IMR-90 (cell line): ENCODE measurements around the gene BAG1. TPM values are rescaled to one million over a fixed set of nuclear protein-coding genes. Genes with fewer than 3 reads are reported as not detected.

ENCODE experiments used
- ATAC-seq: fragments of 200-7000 bp; cut with Tn5 transposase; 2 replicates; pipeline ENCODE4 v1.9.1; 2020; ENCODE audit warnings: low read depth, mild to moderate bottlenecking, moderate library complexity
- BruUV-seq: library from RNA; stranded (reverse); fragments of 400-500 nt; replicated peaks from 2 replicates; lab custom pipeline; 2021; lab: Mats Ljungman, UMichigan
- CTCF ChIA-PET: fragments of 300-600 bp; formaldehyde crosslinking; extraction: SDS; loops from one replicate; lab custom pipeline; 2021; ENCODE audit warnings: antibody characterized with exemption; lab: Yijun Ruan, JAX
- POLR2A ChIA-PET: fragments of 300-600 bp; sonication (Branson Sonifier 250); formaldehyde crosslinking; loops from one replicate; lab custom pipeline; 2022; ENCODE audit warnings: antibody characterized with exemption; ENCODE audit not compliant: unreplicated experiment; lab: Charles Lee
- DNase-seq: peaks from one replicate; pipeline ENCODE4 v3.0.0; 2013
- H2AFZ ChIP-seq: replicated peaks from 2 replicates; pipeline ENCODE3; 2013; ENCODE audit warnings: low read length, mild to moderate bottlenecking; ENCODE audit not compliant: poor library complexity
- H2AK5ac ChIP-seq: 2 replicates; pipeline ENCODE4 v1.6.1; 2013; ENCODE audit warnings: low read depth, low read length, inconsistent platforms
- H2AK9ac ChIP-seq: replicated peaks from 2 replicates; pipeline ENCODE3; 2013; ENCODE audit warnings: mild to moderate bottlenecking, low read depth, low read length, moderate library complexity; ENCODE audit not compliant: poor library complexity
- H2BK120ac ChIP-seq: 2 replicates; pipeline ENCODE4 v1.6.1; 2013; ENCODE audit warnings: low read depth, low read length, inconsistent platforms
- H2BK15ac ChIP-seq: 3 replicates; pipeline ENCODE4 v1.6.1; 2013; ENCODE audit warnings: low read depth, low read length, inconsistent platforms
- H2BK20ac ChIP-seq: 2 replicates; pipeline ENCODE4 v1.6.1; 2013; ENCODE audit warnings: low read depth, mild to moderate bottlenecking, inconsistent platforms, low read length, moderate library complexity
- H2BK5ac ChIP-seq: 2 replicates; pipeline ENCODE4 v1.6.1; 2013; ENCODE audit warnings: mild to moderate bottlenecking, low read depth, low read length, inconsistent platforms; ENCODE audit not compliant: poor library complexity, severe bottlenecking
- H3K14ac ChIP-seq: replicated peaks from 2 replicates; pipeline ENCODE4 v1.6.1; 2013; ENCODE audit warnings: low read depth, low read length, inconsistent platforms
- H3K18ac ChIP-seq: 2 replicates; pipeline ENCODE4 v1.6.1; 2013; ENCODE audit warnings: low read depth, low read length, control low read depth
- H3K23ac ChIP-seq: 2 replicates; pipeline ENCODE4 v1.6.1; 2013; ENCODE audit warnings: low read depth, low read length, inconsistent platforms
- H3K27ac ChIP-seq: 2 replicates; pipeline ENCODE4 v1.5.1; 2013; ENCODE audit warnings: mild to moderate bottlenecking, control low read depth, low read length; ENCODE audit not compliant: insufficient read depth
- H3K27me3 ChIP-seq: 2 replicates; pipeline ENCODE4 v1.6.1; 2013; ENCODE audit warnings: low read length; ENCODE audit not compliant: control insufficient read depth, insufficient read depth
- H3K36me3 ChIP-seq: 2 replicates; pipeline ENCODE4 v1.6.1; 2013; ENCODE audit warnings: low read length, mixed read lengths; ENCODE audit not compliant: control insufficient read depth, insufficient read depth
- H3K4ac ChIP-seq: 2 replicates; pipeline ENCODE4 v1.6.1; 2013; ENCODE audit warnings: low read depth, low read length, inconsistent platforms
- H3K4me1 ChIP-seq: 2 replicates; pipeline ENCODE4 v1.6.1; 2013; ENCODE audit warnings: low read length, mixed read lengths; ENCODE audit not compliant: control insufficient read depth, insufficient read depth
- H3K4me2 ChIP-seq: 2 replicates; pipeline ENCODE4 v1.6.1; 2013; ENCODE audit warnings: low read depth, mild to moderate bottlenecking, control low read depth, low read length, moderate library complexity
- H3K4me3 ChIP-seq: 2 replicates; pipeline ENCODE4 v1.5.1; 2013; ENCODE audit warnings: low read depth, mild to moderate bottlenecking, control low read depth, low read length, moderate library complexity; ENCODE audit not compliant: insufficient read depth
- H3K56ac ChIP-seq: 2 replicates; pipeline ENCODE4 v1.6.1; 2013; ENCODE audit warnings: low read length, inconsistent platforms; ENCODE audit not compliant: insufficient read depth; ENCODE audit errors: extremely low read depth
- H3K79me1 ChIP-seq, 2 experiments: 2 replicates each; pipeline ENCODE4 v1.6.1; 2013; ENCODE audit warnings: low read length in 2 of 2, inconsistent platforms in 1 of 2, low read depth in 1 of 2
- H3K9ac ChIP-seq: 2 replicates; pipeline ENCODE4 v1.6.1; 2013; ENCODE audit warnings: low read depth, low read length, control low read depth
- H3K9me1 ChIP-seq: 2 replicates; pipeline ENCODE4 v1.6.1; 2013; ENCODE audit warnings: low read length, inconsistent platforms; ENCODE audit not compliant: insufficient read depth
- H3K9me3 ChIP-seq: 2 replicates; pipeline ENCODE4 v1.6.1; 2013; ENCODE audit warnings: low read length; ENCODE audit not compliant: control insufficient read depth, insufficient read depth
- H4K20me1 ChIP-seq: 2 replicates; pipeline ENCODE4 v1.6.1; 2013; ENCODE audit warnings: low read length, inconsistent platforms; ENCODE audit not compliant: insufficient read depth
- H4K5ac ChIP-seq: 2 replicates; pipeline ENCODE4 v1.6.1; 2013; ENCODE audit warnings: mild to moderate bottlenecking, low read depth, low read length, control low read depth
- H4K8ac ChIP-seq, 2 experiments: 2 replicates each; pipeline ENCODE4 v1.6.1; 2013; ENCODE audit warnings: low read depth in 2 of 2, low read length in 2 of 2, control low read depth in 1 of 2, inconsistent platforms in 1 of 2
- H4K91ac ChIP-seq: 2 replicates; pipeline ENCODE4 v1.6.1; 2013; ENCODE audit warnings: low read depth, low read length, inconsistent platforms; ENCODE audit not compliant: insufficient read depth
- BHLHE40 ChIP-seq: fragments of 150-350 bp; IDR thresholded peaks from 2 replicates; pipeline ENCODE4 v1.6.1; 2016; ENCODE audit warnings: mild to moderate bottlenecking, low read depth, low read length
- CEBPB ChIP-seq: IDR thresholded peaks from 2 replicates; pipeline ENCODE4 v1.6.1; 2012; ENCODE audit warnings: low read depth, low read length, improper control_type of control experiment
- CHD1 ChIP-seq: IDR thresholded peaks from 2 replicates; pipeline ENCODE4 v1.6.1; 2012; ENCODE audit warnings: low read depth, low read length, improper control_type of control experiment
- CTCF ChIP-seq: conservative IDR thresholded peaks from 2 replicates; pipeline ENCODE4 v1.5.1; 2012; ENCODE audit warnings: mild to moderate bottlenecking, low read depth, low read length, improper control_type of control experiment
- ELK1 ChIP-seq: fragments of 150-350 bp; IDR thresholded peaks from 2 replicates; pipeline ENCODE4 v1.6.1; 2016; ENCODE audit warnings: low read depth, mild to moderate bottlenecking, low read length, moderate library complexity, borderline replicate concordance
- FOS ChIP-seq: fragments of 150-350 bp; IDR thresholded peaks from 2 replicates; pipeline ENCODE4 v1.6.1; 2016; ENCODE audit warnings: low read depth, low read length
- MAFK ChIP-seq: IDR thresholded peaks from 2 replicates; pipeline ENCODE4 v1.6.1; 2012; ENCODE audit warnings: low read depth, low read length, improper control_type of control experiment
- MAZ ChIP-seq: IDR thresholded peaks from 2 replicates; pipeline ENCODE4 v1.6.1; 2012; ENCODE audit warnings: low read depth, mild to moderate bottlenecking, low read length, improper control_type of control experiment, moderate library complexity, borderline replicate concordance
- MXI1 ChIP-seq: IDR thresholded peaks from 2 replicates; pipeline ENCODE4 v1.6.1; 2012; ENCODE audit warnings: low read depth, mild to moderate bottlenecking, low read length, moderate library complexity, borderline replicate concordance
- POLR2A ChIP-seq: IDR thresholded peaks from 2 replicates; pipeline ENCODE4 v1.6.1; 2012; ENCODE audit warnings: mild to moderate bottlenecking, low read depth, low read length
- RAD21 ChIP-seq: IDR thresholded peaks from 2 replicates; pipeline ENCODE4 v1.6.1; 2012; ENCODE audit warnings: low read length, improper control_type of control experiment
- SMC3 ChIP-seq: fragments of 150-350 bp; IDR thresholded peaks from 2 replicates; pipeline ENCODE4 v1.6.1; 2016; ENCODE audit warnings: low read depth, mild to moderate bottlenecking, antibody characterized with exemption, low read length, moderate library complexity
- USF2 ChIP-seq: fragments of 150-350 bp; IDR thresholded peaks from 2 replicates; pipeline ENCODE4 v1.6.1; 2017; ENCODE audit warnings: mild to moderate bottlenecking, antibody characterized with exemption, low read length, low read depth
- WGBS, 2 experiments: methylation state at CpG; one replicate each; pipeline versions ENCODE4 v1.1.5 to v1.1.7; 2013; ENCODE audit warnings: missing lambda C conversion rate in 2 of 2; ENCODE audit not compliant: insufficient read length in 1 of 2; ENCODE audit errors: extremely low coverage in 2 of 2; 5-methylcytosine and 5-hydroxymethylcytosine counted together
- dilution Hi-C: fragments of 300-500 bp; cut with HindIII; formaldehyde crosslinking; loops from one replicate; pipeline ENCODE4 v1.14.3; 2018; ENCODE audit warnings: low sequenced_read_pairs; ENCODE audit not compliant: unreplicated experiment
- in situ Hi-C: fragments of 300-500 bp; cut with MboI; formaldehyde crosslinking; loops from 3 replicates; pipeline ENCODE4 v1.14.3; 2019; ENCODE audit warnings: low sequenced_read_pairs, inconsistent platforms, mixed read lengths
- intact Hi-C: fragments of 100-400 bp; cut with micrococcal nuclease; formaldehyde crosslinking; loops from 2 replicates; pipeline ENCODE4 v1.10.0; 2022
- polyA plus RNA-seq, 3 experiments: library from polyadenylated mRNA; depleted of rRNA; stranded (reverse); fragments of >200 nt; gene quantifications; 2 replicates each; pipeline ENCODE4 v1.2.3, GENCODE V29; 2012; ENCODE audit warnings: low replicate concordance in 1 of 3
- total RNA-seq: library from RNA; depleted of rRNA; stranded (reverse); fragments of >200 nt; gene quantifications from 2 replicates; pipeline ENCODE4 v1.2.3, GENCODE V29; 2012

Gene BAG1
- total and polyA plus RNA-seq, 2 of the 4 experiments (the other 2 are of a cell fraction), result 4.5 to 20.9 TPM

GRCh38 chr9:33306037-33306436 lies 41.5 kb upstream of the BAG1 start:
- H2AFZ ChIP-seq, result no peak overlapping the region
- peak overlapping the region; percentile 38; the same call in 1 of the 2 replicates for H4K5ac ChIP-seq
- H2BK5ac ChIP-seq, result peak overlapping the region; percentile 24
- H3K27me3 ChIP-seq, result no peaks in the 10 kb centered on the region
- H3K27ac ChIP-seq, result no peak overlapping the region
- no peak overlapping the region for H3K23ac ChIP-seq
- H3K9ac ChIP-seq, result no peak overlapping the region
- H3K18ac ChIP-seq, result no peak overlapping the region
- no peak overlapping the region for H4K8ac ChIP-seq
- no peak overlapping the region for H3K4me3 ChIP-seq
- WGBS, 2 experiments, result 91% methylated on average over 3 of the region's 3 CpGs; no CpG with 5 or more reads in 1 of the 2 experiments
- H3K79me1 ChIP-seq, result peaks cover 16 to 62% of the 10 kb centered on the region in 2 experiments
- peaks cover 8% of the 10 kb centered on the region; the same call in 1 of the 2 replicates for H4K20me1 ChIP-seq
- intact Hi-C loops (no loop called here), dilution Hi-C loops (no loop called here), in situ Hi-C loops (no loop called here)
- H3K4me2 ChIP-seq, result no peak overlapping the region
- H3K56ac ChIP-seq, result no peak overlapping the region
- H2AK9ac ChIP-seq, result no peak overlapping the region
- no peak overlapping the region for H4K91ac ChIP-seq
- H2BK120ac ChIP-seq, result no peak overlapping the region
- TF ChIP-seq BHLHE40 (no peak), MAZ (no peak), MXI1 (no peak), CTCF (no peak), FOS (no peak), CHD1 (no peak), MAFK (no peak), CEBPB (no peak), SMC3 (no peak), RAD21 (no peak), POLR2A (no peak), USF2 (no peak), ELK1 (no peak)
- ChIA-PET POLR2A (no interaction called here), CTCF (no interaction called here)
- no peak overlapping the region for H3K14ac ChIP-seq
- H3K36me3 ChIP-seq, result peaks cover 50% of the 10 kb centered on the region
- H3K9me1 ChIP-seq, result peaks cover 15% of the 10 kb centered on the region; the same call in 1 of the 2 replicates
- no peak overlapping the region for H2BK20ac ChIP-seq
- H3K4me1 ChIP-seq, result peaks cover 4% of the 10 kb centered on the region; the same call in 1 of the 2 replicates
- ATAC-seq (no peak), DNase-seq (peak; percentile 28)
- H3K4ac ChIP-seq, result no peak overlapping the region
- no peak overlapping the region for H2BK15ac ChIP-seq
- no peak overlapping the region for H2AK5ac ChIP-seq
- no peaks in the 10 kb centered on the region for H3K9me3 ChIP-seq
- BruUV-seq, result no TSS peak
